HCT116 (cell line): ENCODE measurements around the gene MSH2.
"Not testable (repeated sequence)": the region's sequence is repeated elsewhere in the genome, so short reads cannot be mapped to it uniquely, and the experiment has no call there.

Experiments
- CTCF ChIP-seq, 3 experiments: fragments of 200-600 bp in 1 of 3; sonication (generic) in 1 of 3; IDR thresholded peaks in 2 of 3; conservative IDR thresholded peaks in 1 of 3; 2 replicates each; pipeline ENCODE4 v1.5.1; 2012 to 2017; ENCODE audit warnings: low read depth in 2 of 3, low read length in 2 of 3, antibody characterized with exemption in 1 of 3, borderline replicate concordance in 1 of 3, control low read depth in 1 of 3, mild to moderate bottlenecking in 1 of 3, mixed read lengths in 1 of 3, mixed run types in 1 of 3, moderate library complexity in 1 of 3; ENCODE audit not compliant: insufficient read depth in 1 of 3
- EZH2 ChIP-seq: fragments of 200-600 bp; sonication (generic); IDR thresholded peaks from 2 replicates; pipeline ENCODE4 v1.6.1; 2017; ENCODE audit warnings: antibody characterized with exemption, mixed run types
- POLR2A ChIP-seq: IDR thresholded peaks from 2 replicates; pipeline ENCODE4 v1.7.0; 2011; ENCODE audit warnings: borderline replicate concordance; ENCODE audit not compliant: insufficient read depth, insufficient read length; ENCODE audit errors: extremely low read depth

- not testable (repeated sequence) for TF ChIP-seq CTCF (IDR thresholded peaks at IDR 0.05 in 2 of 3, conservative IDR thresholded peaks at IDR 0.05 in 1 of 3; ENCODE audit: borderline replicate concordance in 1 of 3, insufficient read depth in 1 of 3, low read depth in 2 of 3, low read length in 2 of 3); POLR2A; EZH2
Measured at GRCh38 chr2:47420683-47421082, 17.7 kb downstream of the MSH2 start.
